ENCODE measurements around the gene MXD1.

Gene MXD1

GRCh38 chr2:69979902-69980807, 65.2 kb downstream of the MXD1 start:
- DNase-seq, result no peak

GRCh38 chr2:69983392-69983966, 68.6 kb downstream of the MXD1 start:
- no peak for DNase-seq

GRCh38 chr2:69985216-69985615, 70.3 kb downstream of the MXD1 start:
- no peak for DNase-seq

GRCh38 chr2:69985688-69986087, 70.8 kb downstream of the MXD1 start:
- DNase-seq, result peak; percentile 27

GRCh38 chr2:69986691-69987090, 71.8 kb downstream of the MXD1 start:
- no peak for DNase-seq

GRCh38 chr2:69988086-69988635, 73.3 kb downstream of the MXD1 start:
- DNase-seq, result no peak

GRCh38 chr2:69989009-69989408, 74.1 kb downstream of the MXD1 start:
- no peak for DNase-seq

- no peak for DNase-seq
These were observed 74.7 kb downstream of the MXD1 start for GRCh38 chr2:69989441-69990105.
